ENCODE measurements around the gene TPT1. TPM values are rescaled to one million over a fixed set of nuclear protein-coding genes. Genes with fewer than 3 reads are reported as not detected.
"Not testable (repeated sequence)": the region's sequence is repeated elsewhere in the genome, so short reads cannot be mapped to it uniquely, and the experiment has no call there.

TPT1 gene
- 2,959 and 3,278 TPM in 2 replicates for total RNA-seq (2014; rRNA removed; shearing (Covaris generic))

DNA sequence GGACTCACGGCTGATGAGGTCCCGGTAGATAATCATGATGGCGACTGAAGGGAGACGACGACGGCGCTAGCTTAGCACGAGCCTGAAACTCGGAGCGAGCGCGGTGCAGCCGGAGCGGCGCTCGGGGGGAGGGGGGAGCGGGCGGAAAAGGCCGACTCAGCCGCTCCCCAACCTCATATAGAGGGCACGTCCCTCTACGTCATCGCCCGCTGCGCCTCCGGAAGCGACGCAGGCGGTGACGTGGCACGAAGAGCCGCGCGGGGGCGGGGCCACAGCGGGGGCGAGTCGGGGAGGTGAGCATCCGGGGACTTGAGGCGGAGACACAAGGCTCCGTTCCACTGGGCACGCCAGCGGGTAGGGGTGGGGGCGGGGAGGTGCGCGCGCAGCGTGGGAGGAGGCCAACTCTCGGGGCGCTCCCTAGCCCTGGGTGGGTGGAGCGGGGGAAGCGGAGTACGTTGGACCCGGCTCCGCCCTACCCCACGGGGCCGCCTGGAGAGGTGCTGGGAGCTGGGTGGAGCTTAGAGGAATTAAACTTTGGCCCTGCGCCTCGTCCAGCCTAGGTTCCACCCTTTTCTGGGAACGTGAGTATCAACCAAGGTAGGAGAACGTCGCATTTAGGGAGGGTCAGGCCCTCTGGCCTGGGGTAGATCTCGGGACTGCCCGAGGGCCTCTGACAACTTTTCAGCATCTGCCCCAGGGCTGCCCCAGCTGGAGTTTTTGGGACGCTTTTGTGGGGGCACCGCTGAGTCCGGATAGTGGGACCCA lies at the start of gene TPT1:
Gene TPT1, minus strand, starts transcription at position 150 of the 765 bp plus-strand sequence. Its CDS starts 114 bp downstream, at position 36.
- peaks cover 4% of the 10 kb centered on the region; the same call in 1 of the 2 replicates for H3K4me1 ChIP-seq
- no peaks in the 10 kb centered on the region for H3K9me3 ChIP-seq (replicated peaks)
- peaks cover 41% of the 10 kb centered on the region for H3K36me3 ChIP-seq
- peak within 1 kb of the TSS; percentile 93 for H3K27ac ChIP-seq
- H3K27me3 ChIP-seq: no peaks in the 10 kb centered on the region
- peak within 1 kb of the TSS; percentile 72 for H3K4me3 ChIP-seq
- peak; percentile 98 to 99 for DNase-seq

DNA sequence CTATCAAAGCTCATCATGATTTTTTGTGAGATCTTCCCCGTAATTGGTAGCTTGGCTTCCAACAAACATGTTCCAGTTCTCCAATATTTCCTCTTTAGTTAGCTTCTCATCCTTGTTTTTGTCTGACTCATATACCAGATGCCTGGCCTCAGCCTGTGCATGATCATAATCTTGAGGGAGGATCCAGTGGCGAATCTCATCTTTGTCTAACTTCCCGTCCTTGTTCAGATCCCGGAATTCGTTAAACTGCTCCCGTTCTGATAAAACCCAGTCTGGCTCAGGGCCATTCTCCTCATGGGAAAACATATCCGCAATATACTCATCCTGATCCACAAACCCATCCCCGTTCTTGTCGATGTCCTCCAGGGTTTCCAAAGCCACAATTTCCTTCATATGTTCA lies 49.4 kb upstream of the TPT1 start:
- H3K4me1 ChIP-seq; DNase-seq; H3K9me3 ChIP-seq (replicated peaks); H3K4me3 ChIP-seq; H3K27ac ChIP-seq; H3K27me3 ChIP-seq; H3K36me3 ChIP-seq: not testable (repeated sequence)

DNA sequence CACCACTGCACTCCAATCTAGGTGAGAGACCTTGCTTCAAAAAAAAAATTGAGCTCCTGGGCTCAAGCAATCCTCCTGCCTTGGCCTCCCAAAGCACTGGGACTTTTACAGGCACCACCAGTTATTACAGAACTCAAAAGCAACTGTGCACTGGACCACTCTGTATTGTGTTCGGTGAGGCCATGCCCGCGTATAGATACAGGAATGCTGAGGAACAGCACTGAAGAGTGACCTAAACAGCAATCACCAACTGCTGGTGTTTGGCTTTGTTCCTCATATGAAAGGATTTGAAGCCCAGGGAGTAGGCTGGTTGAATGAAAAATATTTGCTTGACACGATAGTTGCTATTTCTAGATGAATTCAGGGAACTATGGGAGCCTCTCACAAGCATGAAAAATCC lies 47.7 kb upstream of the TPT1 start:
- Histone ChIP-seq H3K36me3 (no peaks in the 10 kb centered on the region; the same call in 1 of the 2 replicates), H3K9me3 (replicated peaks) (no peaks in the 10 kb centered on the region), H3K4me3 (no peak overlapping the region), H3K27ac (no peak overlapping the region), H3K27me3 (no peaks in the 10 kb centered on the region), H3K4me1 (no peaks in the 10 kb centered on the region; the same call in 1 of the 2 replicates)
- no peak for DNase-seq

DNA sequence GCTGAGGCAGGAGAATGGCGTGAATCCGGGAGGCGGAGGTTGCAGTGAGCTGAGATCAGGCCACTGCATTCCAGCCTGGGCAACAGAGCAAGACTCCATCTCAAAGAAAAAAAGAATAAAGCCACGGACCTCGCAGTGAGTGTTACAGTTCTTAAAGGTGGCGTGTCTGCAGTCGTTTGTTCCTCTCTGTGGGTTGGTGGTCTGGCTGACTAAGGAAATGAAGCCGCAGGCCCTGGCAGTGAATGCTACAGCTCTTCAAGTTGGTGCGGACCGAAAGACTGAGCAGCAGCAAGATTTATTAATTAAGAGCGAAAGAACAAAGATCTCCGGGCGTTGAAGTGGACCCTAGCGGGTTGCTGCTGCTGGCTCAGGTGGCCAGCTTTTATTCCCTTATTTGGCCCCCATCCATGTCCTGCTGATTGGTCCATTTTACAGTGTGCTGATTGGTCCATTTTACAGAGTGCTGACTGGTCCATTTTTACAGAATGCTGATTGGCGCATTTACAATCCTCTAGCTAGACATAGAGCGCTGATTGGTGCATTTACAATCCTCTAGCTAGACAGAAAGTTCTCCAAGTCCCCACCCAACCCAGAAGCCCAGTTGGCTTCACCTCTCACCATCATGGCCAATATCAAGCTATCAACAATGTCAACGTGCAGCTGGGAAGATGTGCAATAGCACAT lies 46.1 kb upstream of the TPT1 start:
- DNase-seq; H3K27ac ChIP-seq; H3K4me1 ChIP-seq; H3K27me3 ChIP-seq; H3K36me3 ChIP-seq; H3K4me3 ChIP-seq; H3K9me3 ChIP-seq (replicated peaks): not testable (repeated sequence)

DNA sequence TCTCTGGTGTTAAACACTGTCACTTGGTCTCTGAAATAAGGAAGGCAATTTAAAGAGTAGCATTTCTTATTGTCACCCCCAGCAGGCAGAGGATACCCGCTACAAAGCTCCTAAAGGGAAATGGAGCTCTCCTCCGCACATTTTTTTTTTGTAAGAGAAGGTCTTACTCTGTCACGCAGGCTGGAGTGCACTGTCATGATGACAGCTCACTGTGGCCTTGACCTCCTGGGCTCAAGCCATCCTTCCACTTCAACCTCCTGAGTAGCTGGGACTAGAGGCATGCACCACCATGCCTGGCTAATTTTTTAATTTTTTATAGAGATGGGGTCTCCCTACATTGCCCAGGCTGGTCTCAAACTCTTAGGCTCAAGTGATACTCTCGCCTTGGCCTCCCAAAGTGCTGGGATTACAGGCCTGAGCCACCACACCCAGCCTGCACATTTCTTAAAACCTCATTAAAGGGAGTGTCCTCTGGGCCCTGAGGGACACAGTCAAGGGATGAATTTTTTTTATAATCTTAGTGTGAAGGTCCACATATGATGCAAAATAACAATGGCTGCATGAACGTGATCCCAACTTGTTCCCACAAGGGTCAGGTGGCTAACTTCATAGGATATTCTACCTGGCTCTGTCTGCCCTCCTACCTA lies 45.0 kb upstream of the TPT1 start:
- Histone ChIP-seq H3K27ac (no peak overlapping the region), H3K4me1 (no peaks in the 10 kb centered on the region), H3K4me3 (no peak overlapping the region), H3K27me3 (no peaks in the 10 kb centered on the region), H3K36me3 (no peaks in the 10 kb centered on the region; the same call in 1 of the 2 replicates), H3K9me3 (replicated peaks) (no peaks in the 10 kb centered on the region)
- DNase-seq: no peak

DNA sequence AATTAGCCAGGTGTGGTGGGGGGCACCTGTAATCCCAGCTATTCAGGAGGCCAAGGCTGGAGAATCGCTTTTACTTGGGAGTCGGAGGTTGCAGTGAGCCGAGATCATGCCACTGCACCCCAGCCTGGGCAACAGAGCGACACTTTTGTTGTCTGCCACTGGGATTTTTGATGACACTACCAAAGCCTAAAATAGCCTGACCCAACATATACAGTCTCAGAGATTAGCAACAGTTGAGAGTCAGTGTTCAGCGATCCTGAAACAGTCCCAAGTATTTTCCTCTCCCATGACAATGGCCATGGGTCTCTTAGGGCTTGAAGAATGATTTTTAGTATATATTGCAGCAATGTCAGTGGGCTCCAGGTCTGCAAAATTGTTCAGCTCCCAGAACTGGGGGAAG lies 44.3 kb upstream of the TPT1 start:
- Histone ChIP-seq H3K27ac (no peak overlapping the region), H3K4me1 (no peaks in the 10 kb centered on the region), H3K36me3 (no peaks in the 10 kb centered on the region; the same call in 1 of the 2 replicates), H3K9me3 (replicated peaks) (no peaks in the 10 kb centered on the region), H3K4me3 (no peak overlapping the region), H3K27me3 (no peaks in the 10 kb centered on the region)
- no peak for DNase-seq

DNA sequence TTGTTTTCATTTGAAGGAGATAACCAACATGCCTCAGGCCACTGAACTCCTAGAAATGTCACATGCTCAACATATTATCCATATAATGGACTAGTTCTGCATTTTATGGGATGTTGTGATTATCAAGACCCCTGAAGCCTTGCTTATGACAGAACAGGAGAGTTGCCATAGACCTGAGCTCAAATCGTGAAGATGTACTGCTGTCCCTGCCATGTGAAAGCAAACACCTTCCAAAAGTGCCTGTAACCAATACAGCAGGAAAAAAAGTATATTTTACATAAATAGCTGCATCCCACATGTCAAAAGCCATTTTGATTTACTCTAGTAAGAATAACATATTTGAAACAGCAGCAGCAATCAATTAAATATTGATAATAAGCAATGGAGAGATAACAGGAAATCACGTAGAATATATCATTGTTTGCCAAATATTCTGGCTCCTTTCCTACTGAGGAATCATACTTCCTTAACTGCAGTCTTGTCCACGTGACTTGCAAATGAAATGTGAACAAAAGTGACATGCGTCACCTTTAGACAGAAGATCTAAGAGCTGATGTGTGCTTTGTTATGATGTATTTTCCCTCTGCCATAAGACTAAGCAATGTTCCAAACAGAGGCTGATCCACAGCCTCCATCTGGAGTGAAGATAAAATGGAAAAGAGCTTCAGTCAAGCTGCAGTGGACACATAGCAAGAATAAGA lies 43.6 kb upstream of the TPT1 start:
- Histone ChIP-seq H3K36me3 (no peaks in the 10 kb centered on the region; the same call in 1 of the 2 replicates), H3K27ac (no peak overlapping the region), H3K4me3 (no peak overlapping the region), H3K27me3 (no peaks in the 10 kb centered on the region), H3K9me3 (replicated peaks) (no peaks in the 10 kb centered on the region), H3K4me1 (no peaks in the 10 kb centered on the region)
- DNase-seq: no peak

DNA sequence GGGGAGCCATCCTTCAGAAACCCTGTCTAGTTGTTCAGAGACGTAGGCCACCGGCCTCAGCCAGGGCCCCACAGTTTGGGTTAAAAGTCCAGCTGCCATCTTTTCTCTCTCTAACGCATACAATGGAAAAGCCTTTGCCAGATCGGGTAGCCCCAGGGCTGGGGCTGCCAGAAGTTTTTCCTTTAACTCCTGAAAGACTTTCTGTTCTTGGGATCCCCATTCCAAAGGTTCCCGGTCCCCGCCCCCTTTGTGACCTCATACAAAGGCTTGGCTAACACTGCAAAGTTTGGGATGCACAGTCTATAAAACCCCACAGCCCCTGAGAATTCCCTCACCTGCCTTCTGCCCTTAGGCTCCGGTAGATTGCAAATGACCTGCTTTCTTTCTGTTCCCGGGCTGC lies 41.8 kb upstream of the TPT1 start:
- not testable (repeated sequence) for H3K27ac ChIP-seq; H3K4me3 ChIP-seq; DNase-seq; H3K36me3 ChIP-seq; H3K4me1 ChIP-seq; H3K9me3 ChIP-seq (replicated peaks); H3K27me3 ChIP-seq

DNA sequence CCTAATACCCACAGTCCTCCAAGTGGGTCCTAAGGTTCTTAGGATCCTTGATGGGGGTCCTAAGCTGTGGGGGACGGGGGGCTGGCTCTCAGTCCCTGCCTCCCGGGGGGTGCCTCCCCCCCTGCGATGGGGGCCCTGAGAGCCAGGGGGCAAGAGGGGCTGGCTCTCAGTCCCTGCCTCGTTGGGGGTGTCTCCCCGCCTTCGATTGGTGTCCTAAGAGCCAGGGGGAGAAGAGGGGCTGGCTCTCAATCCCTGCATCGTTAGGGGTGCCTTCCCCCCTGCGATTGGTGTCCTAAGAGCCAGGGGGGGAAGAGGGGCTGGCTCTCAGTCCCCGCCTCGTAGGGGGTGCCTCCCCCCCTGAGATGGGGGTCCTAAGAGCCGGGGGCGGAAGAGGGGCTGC lies 40.2 kb upstream of the TPT1 start:
- no peak for DNase-seq
- Histone ChIP-seq H3K36me3 (no peaks in the 10 kb centered on the region), H3K27ac (no peak overlapping the region), H3K27me3 (no peaks in the 10 kb centered on the region), H3K4me3 (no peak overlapping the region), H3K4me1 (no peaks in the 10 kb centered on the region), H3K9me3 (replicated peaks) (no peaks in the 10 kb centered on the region)

DNA sequence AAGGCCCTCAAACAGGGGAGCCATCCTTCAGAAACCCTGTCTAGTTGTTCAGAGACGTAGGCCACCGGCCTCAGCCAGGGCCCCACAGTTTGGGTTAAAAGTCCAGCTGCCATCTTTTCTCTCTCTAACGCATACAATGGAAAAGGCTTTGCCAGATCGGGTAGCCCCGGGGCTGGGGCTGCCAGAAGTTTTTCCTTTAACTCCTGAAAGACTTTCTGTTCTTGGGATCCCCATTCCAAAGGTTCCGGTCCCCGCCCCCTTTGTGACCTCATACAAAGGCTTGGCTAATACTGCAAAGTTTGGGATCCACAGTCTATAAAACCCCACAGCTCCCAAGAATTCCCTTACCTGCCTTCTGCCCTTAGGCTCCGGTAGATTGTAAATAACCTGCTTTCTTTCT lies 39.7 kb upstream of the TPT1 start:
- H3K27ac ChIP-seq; H3K4me1 ChIP-seq; H3K27me3 ChIP-seq; DNase-seq; H3K4me3 ChIP-seq; H3K36me3 ChIP-seq; H3K9me3 ChIP-seq (replicated peaks): not testable (repeated sequence)

DNA sequence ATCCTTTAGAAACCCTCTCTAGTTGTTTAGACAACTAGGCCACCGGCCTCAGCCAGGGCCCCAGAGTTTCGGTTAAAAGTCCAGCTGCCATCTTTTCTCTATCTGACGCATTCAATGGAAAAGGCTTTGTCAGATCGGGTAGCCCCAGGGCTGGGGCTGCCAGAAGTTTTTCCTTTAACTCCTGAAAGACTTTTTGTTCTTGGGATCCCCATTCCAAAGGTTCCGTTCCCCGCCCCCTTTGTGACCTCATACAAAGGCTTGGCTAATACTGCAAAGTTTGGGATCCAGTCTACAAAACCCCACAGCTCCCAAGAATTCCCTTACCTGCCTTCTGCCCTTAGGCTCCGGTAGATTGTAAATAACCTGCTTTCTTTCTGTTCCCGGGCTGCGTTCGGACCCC lies 38.5 kb upstream of the TPT1 start:
- not testable (repeated sequence) for H3K36me3 ChIP-seq; H3K27me3 ChIP-seq; H3K9me3 ChIP-seq (replicated peaks); H3K27ac ChIP-seq; DNase-seq; H3K4me3 ChIP-seq; H3K4me1 ChIP-seq

DNA sequence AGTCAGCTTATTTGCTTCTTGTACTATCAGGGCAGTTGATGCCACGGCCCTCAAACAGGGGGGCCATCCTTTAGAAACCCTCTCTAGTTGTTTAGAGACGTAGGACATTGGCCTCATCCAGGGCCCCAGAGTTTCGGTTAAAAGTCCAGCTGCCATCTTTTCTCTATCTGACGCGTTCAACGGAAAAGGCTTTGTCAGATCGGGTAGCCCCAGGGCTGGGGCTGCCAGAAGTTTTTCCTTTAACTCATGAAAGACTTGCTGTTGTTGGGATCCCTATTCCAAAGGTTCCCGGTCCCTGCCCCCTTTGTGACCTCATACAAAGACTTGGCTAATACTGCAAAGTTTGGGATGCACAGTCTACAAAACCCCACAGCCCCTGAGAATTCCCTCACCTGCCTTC lies 37.8 kb upstream of the TPT1 start:
- H3K36me3 ChIP-seq; DNase-seq; H3K27me3 ChIP-seq; H3K9me3 ChIP-seq (replicated peaks); H3K27ac ChIP-seq; H3K4me3 ChIP-seq; H3K4me1 ChIP-seq: not testable (repeated sequence)

DNA sequence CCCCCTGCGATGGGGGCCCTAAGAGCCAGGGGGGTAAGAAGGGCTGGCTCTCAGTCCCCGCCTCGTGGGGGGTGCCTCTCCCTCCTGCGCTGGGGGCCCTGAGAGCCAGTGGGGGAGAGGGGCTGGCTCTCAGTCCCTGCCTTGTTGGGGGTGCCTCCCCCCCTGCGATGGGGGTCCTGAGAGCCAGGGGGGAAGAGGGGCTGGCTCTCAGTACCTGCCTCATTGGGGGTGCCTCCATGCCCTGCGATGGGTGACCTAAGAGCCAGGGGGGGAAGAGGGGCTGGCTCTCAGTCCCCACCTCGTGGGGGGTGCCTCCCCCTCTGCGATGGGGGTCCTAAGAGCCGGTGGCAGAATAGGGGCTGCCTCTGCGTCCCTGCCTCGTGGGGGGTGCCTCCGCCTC lies 36.3 kb upstream of the TPT1 start:
- not testable (repeated sequence) for H3K4me1 ChIP-seq; H3K27me3 ChIP-seq; H3K27ac ChIP-seq; H3K9me3 ChIP-seq (replicated peaks); H3K36me3 ChIP-seq; DNase-seq; H3K4me3 ChIP-seq

DNA sequence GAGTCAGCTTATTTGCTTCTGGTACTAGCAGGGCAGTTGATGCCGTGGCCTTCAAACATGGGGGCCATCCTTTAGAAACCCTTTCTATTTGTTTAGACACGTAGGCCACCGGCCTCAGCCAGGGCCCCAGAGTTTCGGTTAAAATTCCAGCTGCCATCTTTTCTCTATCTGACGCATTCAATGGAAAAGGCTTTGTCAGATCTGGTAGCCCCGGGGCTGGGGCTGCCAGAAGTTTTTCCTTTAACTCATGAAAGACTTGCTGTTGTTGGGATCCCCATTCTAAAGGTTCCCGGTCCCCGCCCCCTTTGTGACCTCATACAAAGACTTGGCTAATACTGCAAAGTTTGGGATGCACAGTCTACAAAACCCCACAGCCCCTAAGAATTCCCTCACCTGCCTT lies 35.7 kb upstream of the TPT1 start:
- not testable (repeated sequence) for H3K4me1 ChIP-seq; H3K27me3 ChIP-seq; H3K9me3 ChIP-seq (replicated peaks); H3K36me3 ChIP-seq; DNase-seq; H3K27ac ChIP-seq; H3K4me3 ChIP-seq

DNA sequence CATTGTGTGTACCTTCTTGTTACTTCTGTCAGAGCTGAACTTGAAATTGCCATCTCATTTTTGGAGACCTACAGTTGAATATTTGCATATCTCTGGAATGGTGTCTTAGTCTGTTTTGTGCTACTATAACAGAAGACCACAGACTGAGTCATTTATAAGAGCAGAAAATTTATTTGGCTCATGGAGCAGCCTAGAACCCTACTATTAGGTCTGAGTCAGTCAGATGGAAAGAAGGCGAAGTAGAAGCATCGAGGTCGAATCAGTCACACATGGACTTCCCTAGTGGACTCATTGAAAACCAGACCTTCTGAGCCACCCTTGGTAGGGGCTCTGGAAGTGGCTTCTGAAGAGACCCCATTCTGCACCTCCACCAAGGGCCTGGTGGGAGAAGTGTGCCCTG lies 33.9 kb upstream of the TPT1 start:
- DNase-seq: no peak
- Histone ChIP-seq H3K27ac (peak overlapping the region; percentile 31), H3K27me3 (no peaks in the 10 kb centered on the region), H3K36me3 (no peaks in the 10 kb centered on the region), H3K9me3 (replicated peaks) (no peaks in the 10 kb centered on the region), H3K4me1 (peaks cover 9% of the 10 kb centered on the region), H3K4me3 (no peak overlapping the region)

Data from SJCRH30 (cell line).